ENCODE data around the gene TANC1.
"Not testable (repeated sequence)": the region's sequence is repeated elsewhere in the genome, so short reads cannot be mapped to it uniquely, and the experiment has no call there.

The TANC1 gene

GRCh38 chr2:159091381-159091780 lies 122.9 kb downstream of the TANC1 start:
- H3K4me3 ChIP-seq (ENCODE audit: low read depth, low read length), result no peak overlapping the region
- in situ Hi-C loops (cut with HindIII; ENCODE audit: low sequenced_read_pairs), result no loop called here
- DNase-seq (ENCODE audit: low read depth, low spot score), result peak; percentile 82
- no peak for TF ChIP-seq CTCF (IDR thresholded peaks at IDR 0.05; ENCODE audit: low read depth, low read length)

GRCh38 chr2:159091976-159092375 lies 123.5 kb downstream of the TANC1 start:
- DNase-seq (ENCODE audit: low read depth, low spot score), result no peak
- H3K4me3 ChIP-seq (ENCODE audit: low read depth, low read length), result no peak overlapping the region
- in situ Hi-C loops (cut with HindIII; ENCODE audit: low sequenced_read_pairs), result no loop called here
- TF ChIP-seq CTCF (IDR thresholded peaks at IDR 0.05; ENCODE audit: low read depth, low read length), result no peak

GRCh38 chr2:159093497-159093896 lies 125.1 kb downstream of the TANC1 start:
- in situ Hi-C loops (cut with HindIII; ENCODE audit: low sequenced_read_pairs), result no loop called here
- no peak overlapping the region for H3K4me3 ChIP-seq (ENCODE audit: low read depth, low read length)
- TF ChIP-seq CTCF (IDR thresholded peaks at IDR 0.05; ENCODE audit: low read depth, low read length), result no peak
- no peak for DNase-seq (ENCODE audit: low read depth, low spot score)

- in situ Hi-C loops (cut with HindIII; ENCODE audit: low sequenced_read_pairs), result no loop called here
- no peak overlapping the region for H3K4me3 ChIP-seq (ENCODE audit: low read depth, low read length)
- TF ChIP-seq CTCF (IDR thresholded peaks at IDR 0.05; ENCODE audit: low read depth, low read length), result no peak
- peak; percentile 52 for DNase-seq (ENCODE audit: low read depth, low spot score)
Observed at GRCh38 chr2:159094173-159094737, 125.8 kb downstream of the TANC1 start.

- in situ Hi-C loops (cut with HindIII; ENCODE audit: low sequenced_read_pairs), result no loop called here
- no peak for TF ChIP-seq CTCF (IDR thresholded peaks at IDR 0.05; ENCODE audit: low read depth, low read length)
- H3K4me3 ChIP-seq (ENCODE audit: low read depth, low read length), result no peak overlapping the region
- DNase-seq (ENCODE audit: low read depth, low spot score), result no peak
Observed at GRCh38 chr2:159095813-159096212, 127.4 kb downstream of the TANC1 start.

- H3K4me3 ChIP-seq (ENCODE audit: low read depth, low read length); in situ Hi-C loops (cut with HindIII; ENCODE audit: low sequenced_read_pairs); DNase-seq (ENCODE audit: low read depth, low spot score): not testable (repeated sequence)
Observed at GRCh38 chr2:159096302-159096855, 127.9 kb downstream of the TANC1 start.

- no peak for DNase-seq (ENCODE audit: low read depth, low spot score)
- in situ Hi-C loops (cut with HindIII; ENCODE audit: low sequenced_read_pairs), result no loop called here
- no peak for TF ChIP-seq CTCF (IDR thresholded peaks at IDR 0.05; ENCODE audit: low read depth, low read length)
- H3K4me3 ChIP-seq (ENCODE audit: low read depth, low read length), result no peak overlapping the region
Observed at GRCh38 chr2:159096901-159097300, 128.5 kb downstream of the TANC1 start.
